K562 (cell line): Measurements from ENCODE around the gene MAST3. TPM values are rescaled to one million over a fixed set of nuclear protein-coding genes. Genes with fewer than 3 reads are reported as not detected.
A peak's percentile ranks its signal among the peaks of the same experiment; 100 is the strongest.

Experiments
- ATAC-seq: fragments of 200-7000 bp; cut with Tn5 transposase; 3 replicates; pipeline ENCODE4 v1.9.1; 2020; ENCODE audit warnings: moderate library complexity
- BruUV-seq: library from RNA; stranded (reverse); fragments of 400-500 nt; replicated peaks from 2 replicates; lab custom pipeline; 2021; lab: Mats Ljungman, UMichigan
- CTCF ChIA-PET: fragments of 300-600 bp; formaldehyde crosslinking; extraction: SDS; loops from one replicate; lab custom pipeline; 2021; ENCODE audit warnings: low intra/inter-chr PET ratio; lab: Yijun Ruan, JAX
- POLR2A ChIA-PET: fragments of 300-600, 350-650 bp; sonication (Branson Sonifier 250); formaldehyde crosslinking; extraction: SDS; loops from one replicate; lab custom pipeline; 2021; ENCODE audit warnings: antibody characterized with exemption, inconsistent platforms; lab: Yijun Ruan, JAX
- DNase-seq, 4 experiments: peaks; one replicate each; pipeline versions ENCODE4 v3.0.0 to v3.0.0-alpha.2; 2011 to 2018; ENCODE audit warnings: low spot score in 3 of 4, mixed read lengths in 3 of 4; ENCODE audit errors: extremely low read depth in 1 of 4
- FAIRE-seq: peaks from 2 replicates; lab custom pipeline; 2011; peaks lifted over from hg19 to GRCh38; lab: Jason Lieb, UNC
- H2AFZ ChIP-seq: 2 replicates; pipeline ENCODE4 v1.6.0; 2011; ENCODE audit warnings: low read depth, low read length, control low read depth, inconsistent platforms
- H3K27ac ChIP-seq: fragments of 200-600 bp; 3 replicates; pipeline ENCODE4 v1.8.0; 2011; ENCODE audit warnings: low read depth, mild to moderate bottlenecking, control low read depth, inconsistent platforms, low read length, moderate library complexity, mixed read lengths; ENCODE audit errors: extremely low read depth
- H3K27me3 ChIP-seq, 2 experiments: fragments of 300-600 bp in 1 of 2; 2 replicates in 1 of 2; 3 replicates in 1 of 2; pipeline versions ENCODE4 v1.6.0 to v1.8.0; 2011; ENCODE audit warnings: inconsistent platforms in 2 of 2, low read length in 2 of 2, mild to moderate bottlenecking in 1 of 2, mixed read lengths in 1 of 2, moderate library complexity in 1 of 2; ENCODE audit not compliant: control insufficient read depth in 2 of 2, insufficient read depth in 2 of 2
- H3K36me3 ChIP-seq: fragments of 300-600 bp; 3 replicates; pipeline ENCODE4 v1.8.0; 2011; ENCODE audit warnings: mild to moderate bottlenecking, low read length, inconsistent platforms; ENCODE audit not compliant: control insufficient read depth, insufficient read depth
- H3K4me1 ChIP-seq, 2 experiments: fragments of 200-600 bp in 1 of 2; replicated peaks in 1 of 2; 2 replicates in 1 of 2; 3 replicates in 1 of 2; pipeline versions ENCODE4 v1.5.1 to v1.8.0; 2011; ENCODE audit warnings: inconsistent platforms in 2 of 2, low read length in 2 of 2, mild to moderate bottlenecking in 1 of 2, mixed read lengths in 1 of 2, moderate library complexity in 1 of 2; ENCODE audit not compliant: control insufficient read depth in 2 of 2, insufficient read depth in 2 of 2
- H3K4me2 ChIP-seq: 2 replicates; pipeline ENCODE4 v1.6.1; 2011; ENCODE audit warnings: low read length, control low read depth, inconsistent platforms, mixed read lengths; ENCODE audit not compliant: insufficient read depth
- H3K4me3 ChIP-seq: fragments of 200-600 bp; sonication (generic), shearing (Covaris generic); 2 replicates; pipeline ENCODE4 v1.5.1; 2016; ENCODE audit warnings: control low read depth, inconsistent platforms
- H3K79me2 ChIP-seq: fragments of 200-600 bp; 3 replicates; pipeline ENCODE4 v1.8.0; 2011; ENCODE audit warnings: low read length, inconsistent platforms; ENCODE audit not compliant: control insufficient read depth, insufficient read depth
- H3K9ac ChIP-seq, 2 experiments: 2 replicates each; pipeline versions ENCODE4 v1.6.0 to v1.6.1; 2011; ENCODE audit warnings: low read depth in 2 of 2, low read length in 2 of 2, control low read depth in 1 of 2, inconsistent platforms in 1 of 2, mild to moderate bottlenecking in 1 of 2, mixed read lengths in 1 of 2; ENCODE audit not compliant: insufficient read depth in 1 of 2
- H3K9me1 ChIP-seq: one replicate; pipeline ENCODE4 v1.6.0; 2011; ENCODE audit warnings: inconsistent platforms, mild to moderate bottlenecking, low read length, moderate library complexity; ENCODE audit not compliant: control insufficient read depth, insufficient read depth
- H3K9me3 ChIP-seq: replicated peaks from 2 replicates; pipeline ENCODE4 v1.5.1; 2011; ENCODE audit warnings: low read depth, low read length, inconsistent platforms; ENCODE audit not compliant: control insufficient read depth, insufficient read depth
- H4K20me1 ChIP-seq: replicated peaks from 2 replicates; pipeline ENCODE4 v1.6.1; 2011; ENCODE audit warnings: low read length, inconsistent platforms, mixed read lengths; ENCODE audit not compliant: control insufficient read depth, insufficient read depth
- ELF1 ChIP-seq: fragments of 200-800 bp; sonication (Bioruptor generic); IDR thresholded peaks from 2 replicates; pipeline ENCODE4 v1.6.1; 2016; ENCODE audit warnings: missing genetic modification characterization, missing compliant biosample characterization
- KLF1 ChIP-seq: fragments of 450-650 bp; IDR thresholded peaks from 2 replicates; pipeline ENCODE4 v1.6.1; 2016; ENCODE audit warnings: missing genetic modification characterization, missing compliant biosample characterization
- MXI1 ChIP-seq: IDR thresholded peaks from 2 replicates; pipeline ENCODE4 v1.6.1; 2011; ENCODE audit warnings: low read depth, mild to moderate bottlenecking, improper control_type of control experiment, low read length
- NFRKB ChIP-seq: fragments of 450-650 bp; IDR thresholded peaks from 2 replicates; pipeline ENCODE4 v1.6.1; 2016; ENCODE audit warnings: low read depth
- POLR2G ChIP-seq: fragments of 200-400 bp; formaldehyde crosslinking; IDR thresholded peaks from 2 replicates; pipeline ENCODE4 v1.6.1; 2017; ENCODE audit warnings: low read depth, mild to moderate bottlenecking, antibody characterized with exemption, low read length, moderate library complexity
- RAD21 ChIP-seq, 2 experiments: fragments of 250-450 bp in 1 of 2; fragments of 450-650 bp in 1 of 2; sonication (Bioruptor Pico) in 1 of 2; formaldehyde crosslinking in 1 of 2; IDR thresholded peaks in 1 of 2; conservative IDR thresholded peaks in 1 of 2; 2 replicates each; pipeline versions ENCODE4 v1.4.0 to v1.8.0; 2020 to 2022; ENCODE audit warnings: mild to moderate bottlenecking in 2 of 2, moderate library complexity in 1 of 2
- RBBP5 ChIP-seq: fragments of 200-600 bp; sonication (generic); IDR thresholded peaks from 2 replicates; pipeline ENCODE4 v1.6.1; 2012; ENCODE audit warnings: borderline replicate concordance, mild to moderate bottlenecking, low read length, control low read depth, inconsistent platforms; ENCODE audit not compliant: insufficient read depth, poor library complexity, severe bottlenecking
- RBM34 ChIP-seq: fragments of 200-400 bp; formaldehyde crosslinking; IDR thresholded peaks from 2 replicates; pipeline ENCODE4 v1.6.1; 2018; ENCODE audit warnings: low read length, borderline replicate concordance; ENCODE audit not compliant: insufficient read depth
- RBM39 ChIP-seq: fragments of 200-400 bp; formaldehyde crosslinking; optimal IDR thresholded peaks from 2 replicates; pipeline ENCODE3; 2018; ENCODE audit warnings: low read depth, low read length
- SIX5 ChIP-seq, 2 experiments: IDR thresholded peaks; 2 replicates each; pipeline ENCODE4 v1.6.1; 2011; ENCODE audit warnings: low read length in 2 of 2, borderline replicate concordance in 1 of 2, low read depth in 1 of 2, mild to moderate bottlenecking in 1 of 2, moderate library complexity in 1 of 2; ENCODE audit not compliant: insufficient read depth in 1 of 2
- USF2 ChIP-seq: sonication (generic); formaldehyde crosslinking; IDR thresholded peaks from 2 replicates; pipeline ENCODE4 v1.5.0; 2020; ENCODE audit warnings: missing genetic modification reagents
- ZFPM2 ChIP-seq: fragments of 250-450 bp; sonication (Bioruptor Pico); IDR thresholded peaks from 2 replicates; pipeline ENCODE4 v1.5.1; 2022; ENCODE audit warnings: mild to moderate bottlenecking
- ZNF239 ChIP-seq: fragments of 250-450 bp; sonication (Bioruptor Pico); IDR thresholded peaks from 2 replicates; pipeline ENCODE4 v1.4.0; 2020; ENCODE audit warnings: mild to moderate bottlenecking
- ZNF253 ChIP-seq: fragments of 250-450 bp; sonication (Bioruptor Pico); conservative IDR thresholded peaks from 2 replicates; pipeline ENCODE4 v1.6.1; 2021; ENCODE audit warnings: mild to moderate bottlenecking
- ZNF639 ChIP-seq, 2 experiments: fragments of 200-800 bp in 1 of 2; sonication (Bioruptor generic) in 1 of 2; sonication (generic) in 1 of 2; formaldehyde crosslinking in 1 of 2; IDR thresholded peaks in 1 of 2; conservative IDR thresholded peaks in 1 of 2; 2 replicates each; pipeline versions ENCODE4 v1.5.0 to v1.6.1; 2016 to 2020; ENCODE audit warnings: missing compliant biosample characterization in 1 of 2, missing genetic modification characterization in 1 of 2, missing genetic modification reagents in 1 of 2
- ZNF740 ChIP-seq, 3 experiments: fragments of 200-800 bp in 1 of 3; sonication (Bioruptor generic) in 1 of 3; sonication (generic) in 1 of 3; formaldehyde crosslinking in 1 of 3; IDR thresholded peaks; 2 replicates each; pipeline versions ENCODE4 v1.6.1 to v1.8.0; 2016 to 2022; ENCODE audit warnings: mild to moderate bottlenecking in 2 of 3, missing compliant biosample characterization in 2 of 3, missing genetic modification characterization in 2 of 3, missing genetic modification reagents in 1 of 3
- WGBS: fragments of 100-300 bp; shearing (Covaris generic); methylation state at CpG from one replicate; pipeline ENCODE4 v1.1.6; 2016; ENCODE audit warnings: low coverage, mixed read lengths; ENCODE audit not compliant: insufficient coverage; ENCODE audit errors: missing lambda C conversion rate; 5-methylcytosine and 5-hydroxymethylcytosine counted together
- in situ Hi-C: fragments of 300-500 bp; cut with MboI; formaldehyde crosslinking; loops from 4 replicates; pipeline ENCODE4 v1.15.0; 2018; ENCODE audit warnings: inconsistent platforms, mixed read lengths
- intact Hi-C: fragments of 100-400 bp; cut with micrococcal nuclease; formaldehyde crosslinking; loops from 2 replicates; pipeline ENCODE4 v1.14.2; 2022
- polyA plus RNA-seq, 8 experiments: library from polyadenylated mRNA; depleted of rRNA in 4 of 8; stranded (reverse) in 5 of 8; unstranded in 3 of 8; fragments of >200 nt; fragmentation: Nextera tagmentation in 2 of 8; fragmentation: Illumina TruSeq in 1 of 8; extraction: Ambion mirVana in 2 of 8; extraction: Trizol in 1 of 8; gene quantifications; 2 replicates each; pipeline versions ENCODE4 v1.2.1 to v1.2.3, GENCODE V29; 2011 to 2014; ENCODE audit warnings: inconsistent platforms in 1 of 8, missing spikeins in 1 of 8
- total RNA-seq, 7 experiments: library from RNA; depleted of rRNA in 6 of 7; stranded (reverse); fragments of >200 nt in 6 of 7; fragmentation: Illumina TruSeq in 2 of 7; extraction: Trizol in 2 of 7; gene quantifications; 2 replicates each; pipeline versions ENCODE4 v1.2.1 to v1.2.3, GENCODE V29; 2011 to 2021; ENCODE audit warnings: low replicate concordance in 1 of 7

MAST3 gene
- total and polyA plus RNA-seq, 9 of the 15 experiments (the other 6 are each of a cell fraction or from before 2014, with no cell fraction given): 0.94 to 9.9 (median 2.4) TPM

GRCh38 chr19:18058208-18059009, 39.2 kb upstream of the MAST3 start:
- no peaks in the 10 kb centered on the region; the same call in 1 of the 2 replicates for H3K9me3 ChIP-seq
- peaks cover 3 to 13% of the 10 kb centered on the region in 2 experiments; a peak in 4 of 5 replicates for H3K4me1 ChIP-seq
- ATAC-seq: peak; percentile 95
- peak overlapping the region; percentile 48 to 85; a peak in 3 of 4 replicates for H3K9ac ChIP-seq
- H2AFZ ChIP-seq: peak overlapping the region; percentile 92
- BruUV-seq: no TSS peak
- intact Hi-C loops: loop anchor here (1.0 to 10.0 kb wide), 3 partner anchors 51 to 194 kb away; no protein-coding TSS in a partner anchor
- H3K4me3 ChIP-seq: peak overlapping the region; percentile 22
- H3K9me1 ChIP-seq: no peaks in the 10 kb centered on the region
- H3K4me2 ChIP-seq: peak overlapping the region; percentile 68
- in situ Hi-C loops: loop anchor here (5.0 kb wide), 1 partner anchor 121 kb away; no protein-coding TSS in a partner anchor
- POLR2A ChIA-PET: interaction anchor here (0.7 to 0.8 kb wide), 2 partner anchors 35 to 61 kb away, joined by 3 read pairs; no protein-coding TSS in a partner anchor
- peak; percentile 85 to 88 (median 86) for DNase-seq
- H4K20me1 ChIP-seq: no peaks in the 10 kb centered on the region
- no peaks in the 10 kb centered on the region for H3K79me2 ChIP-seq
- H3K27me3 ChIP-seq: no peaks in the 10 kb centered on the region
- FAIRE-seq: peak; percentile 87
- CTCF ChIA-PET: interaction anchor here (1.1 to 4.4 kb wide), 6 partner anchors 51 to 188 kb away, joined by 3 to 59 read pairs (median 6); partner anchors contain the start of gene ARRDC2
- 3% methylated on average over 27 of the region's 34 CpGs for WGBS
- no peaks in the 10 kb centered on the region for H3K36me3 ChIP-seq
- peak overlapping the region; percentile 67; the same call in 2 of the 3 replicates for H3K27ac ChIP-seq
- TF ChIP-seq ZNF239 (CRISPR knock-in tag) (no peak), RBM39 (no peak), USF2 (CRISPR knock-in tag) (no peak), ZFPM2 (CRISPR knock-in tag) (no peak), ELF1 (tag) (peak; percentile 55; the same call in 1 of the 2 replicates), SIX5 (IDR thresholded peaks at IDR 0.05; ENCODE audit: borderline replicate concordance in 1 of 2, insufficient read depth in 1 of 2, low read depth in 1 of 2, low read length in 2 of 2) (no peak), ZNF740 (CRISPR knock-in tag; IDR thresholded peaks at IDR 0.05) (peak; percentile 58; the same call in 1 of the 2 replicates), ZNF740 (tag; IDR thresholded peaks at IDR 0.05) (no peak), POLR2G (peak; percentile 67), MXI1 (no peak), KLF1 (no peak), RAD21 (CRISPR knock-in tag; conservative IDR thresholded peaks at IDR 0.05 in 1 of 2, IDR thresholded peaks at IDR 0.05 in 1 of 2) (peak; percentile 96 to 97), RBM34 (no peak), RBBP5 (peak; percentile 77), ZNF639 (CRISPR knock-in tag; conservative IDR thresholded peaks at IDR 0.05 in 1 of 2, IDR thresholded peaks at IDR 0.05 in 1 of 2) (no peak), ZNF253 (CRISPR knock-in tag) (no peak), NFRKB (no peak)
